Stomach (tissue), 9 donors: ENCODE measurements around the gene R3HDM2. TPM values are rescaled to one million over a fixed set of nuclear protein-coding genes. Genes with fewer than 3 reads are reported as not detected.
"Not testable (repeated sequence)": the region's sequence is repeated elsewhere in the genome, so short reads cannot be mapped to it uniquely, and the experiment has no call there.

Source experiments
- DNase-seq, 2 donors: peaks; one replicate each; pipeline versions ENCODE4 v3.0.0 to v3.0.0-alpha.2; 2013 to 2019
- H3K27ac ChIP-seq, 5 donors: fragments of 200-600 bp in 4 of 5; sonication (generic) in 4 of 5; one replicate each; pipeline ENCODE4 v1.5.1; 2013 to 2019; ENCODE audit warnings: mild to moderate bottlenecking in 1 of 5, moderate library complexity in 1 of 5
- H3K27me3 ChIP-seq, 3 donors: fragments of 200-600 bp; sonication (generic); one replicate each; pipeline ENCODE4 v1.5.1; 2017 to 2019; ENCODE audit warnings: mixed run types in 1 of 3
- H3K36me3 ChIP-seq, 4 donors: fragments of 200-600 bp; sonication (generic); 1 replicate in 3 of 4; 2 replicates in 1 of 4; pipeline ENCODE4 v1.5.1; 2016 to 2019
- H3K4me1 ChIP-seq, 4 donors: fragments of 200-600 bp; sonication (generic); one replicate each; pipeline ENCODE4 v1.5.1; 2016 to 2019
- H3K4me3 ChIP-seq, 4 donors: fragments of 200-600 bp; sonication (generic) in 3 of 4; one replicate each; pipeline ENCODE4 v1.5.1; 2016 to 2019; ENCODE audit warnings: mild to moderate bottlenecking in 1 of 4
- H3K9me3 ChIP-seq, 4 donors: fragments of 200-600 bp; sonication (generic); one replicate each; pipeline ENCODE4 v1.5.1; 2016 to 2019
- EP300 ChIP-seq: sonication (generic); formaldehyde crosslinking; IDR thresholded peaks from one replicate; pipeline ENCODE4 v1.6.1; 2017; ENCODE audit warnings: antibody characterized with exemption
- POLR2A ChIP-seq, 4 donors: fragments of 450-650 bp; IDR thresholded peaks; one replicate each; pipeline ENCODE4 v1.6.1; 2016; ENCODE audit warnings: antibody characterized with exemption in 4 of 4, control low read depth in 2 of 4, mild to moderate bottlenecking in 1 of 4, moderate library complexity in 1 of 4
- POLR2AphosphoS5 ChIP-seq, 3 donors: sonication (generic); formaldehyde crosslinking; IDR thresholded peaks; one replicate each; pipeline ENCODE4 v1.6.1; 2016; ENCODE audit warnings: antibody characterized with exemption in 3 of 3
- WGBS, 5 donors: extraction: QIAGEN DNeasy Blood & Tissue Kit in 3 of 5; methylation state at CpG; one replicate each; pipeline versions ENCODE4 v1.1.5 to v1.1.7; 2013 to 2018; 5-methylcytosine and 5-hydroxymethylcytosine counted together
- intact Hi-C: fragments of 100-400 bp; cut with DNase I; formaldehyde crosslinking; loops from one replicate; pipeline ENCODE4 v1.15.1; 2023; ENCODE audit warnings: low total_unique reads
- polyA plus RNA-seq, 3 donors: library from polyadenylated mRNA; stranded (reverse); fragments of 200-250 nt; gene quantifications; one replicate each; pipeline ENCODE4 v1.2.3, GENCODE V29; 2013
- total RNA-seq, 5 donors: library from RNA; depleted of rRNA; stranded (reverse); fragments of >200 nt; gene quantifications; one replicate each; pipeline versions ENCODE4 v1.1.0 to v1.2.3, GENCODE V29; 2014 to 2016
- TF ChIP-seq, protein P1 (sequence below), 7 experiments: fragments of 450-650 bp in 4 of 7; fragments of 200-600 bp in 3 of 7; sonication (generic) in 3 of 7; IDR thresholded peaks; one replicate each; pipeline ENCODE4 v1.5.1; 2016 to 2019; ENCODE audit warnings: antibody characterized with exemption in 7 of 7, control low read depth in 2 of 7, mild to moderate bottlenecking in 1 of 7
- donor health status: healthy with polysubstance abuse.
- donor health status: Bipolar disorder and iron deficiency.
- donor health status: healthy.

R3HDM2 gene
- total and polyA plus RNA-seq, 8 donors = 12.4 to 64.3 (median 24.5) TPM

DNA sequence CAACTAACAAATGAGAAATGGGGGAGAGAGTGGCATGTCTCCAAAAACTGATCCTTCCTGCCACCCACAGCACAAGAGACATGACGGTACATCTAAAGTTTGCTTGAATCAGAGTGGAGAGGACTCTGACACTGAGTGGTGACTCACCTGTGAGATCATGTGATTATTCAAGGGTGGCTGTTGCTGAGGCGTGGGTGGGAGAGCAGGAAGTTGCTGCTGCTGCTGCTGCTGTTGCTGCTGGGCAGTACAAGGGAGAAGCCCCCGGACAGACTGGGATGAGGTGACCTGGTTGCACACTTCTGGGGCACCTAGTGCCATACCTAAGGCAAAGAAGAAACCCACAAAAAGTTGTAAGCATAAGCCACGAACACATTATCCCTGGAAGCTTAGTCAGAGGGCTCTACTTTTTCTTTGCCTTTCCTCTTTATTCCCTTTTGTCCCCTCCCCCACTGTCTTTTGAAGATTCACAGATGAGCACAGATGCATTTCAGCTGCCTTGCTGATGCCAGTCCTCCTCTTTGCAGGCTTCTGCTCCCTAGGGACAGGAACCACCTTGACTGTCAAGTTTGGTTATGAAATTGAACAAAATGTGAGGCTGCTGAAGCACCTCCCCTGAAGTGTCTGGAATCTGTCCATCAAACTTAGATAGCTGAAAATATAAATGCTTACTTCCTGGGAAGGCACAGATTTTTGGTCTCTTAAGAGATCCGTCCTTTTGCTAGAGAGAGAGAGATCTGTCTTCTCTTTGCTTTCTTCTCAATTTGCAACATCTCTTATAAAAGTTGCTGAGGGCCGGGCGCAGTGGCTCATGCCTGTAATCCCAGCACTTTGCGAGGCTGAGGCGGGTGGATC, 150.4 kb downstream of the R3HDM2 start:
- no peaks in the 10 kb centered on the region for H3K9me3 ChIP-seq
- TF ChIP-seq POLR2A (IDR thresholded peaks at IDR 0.05) = no peak
- TF ChIP-seq POLR2AphosphoS5 (IDR thresholded peaks at IDR 0.05) = peak in 1 of 3 donors; percentile 77
- TF ChIP-seq, protein P1, sequence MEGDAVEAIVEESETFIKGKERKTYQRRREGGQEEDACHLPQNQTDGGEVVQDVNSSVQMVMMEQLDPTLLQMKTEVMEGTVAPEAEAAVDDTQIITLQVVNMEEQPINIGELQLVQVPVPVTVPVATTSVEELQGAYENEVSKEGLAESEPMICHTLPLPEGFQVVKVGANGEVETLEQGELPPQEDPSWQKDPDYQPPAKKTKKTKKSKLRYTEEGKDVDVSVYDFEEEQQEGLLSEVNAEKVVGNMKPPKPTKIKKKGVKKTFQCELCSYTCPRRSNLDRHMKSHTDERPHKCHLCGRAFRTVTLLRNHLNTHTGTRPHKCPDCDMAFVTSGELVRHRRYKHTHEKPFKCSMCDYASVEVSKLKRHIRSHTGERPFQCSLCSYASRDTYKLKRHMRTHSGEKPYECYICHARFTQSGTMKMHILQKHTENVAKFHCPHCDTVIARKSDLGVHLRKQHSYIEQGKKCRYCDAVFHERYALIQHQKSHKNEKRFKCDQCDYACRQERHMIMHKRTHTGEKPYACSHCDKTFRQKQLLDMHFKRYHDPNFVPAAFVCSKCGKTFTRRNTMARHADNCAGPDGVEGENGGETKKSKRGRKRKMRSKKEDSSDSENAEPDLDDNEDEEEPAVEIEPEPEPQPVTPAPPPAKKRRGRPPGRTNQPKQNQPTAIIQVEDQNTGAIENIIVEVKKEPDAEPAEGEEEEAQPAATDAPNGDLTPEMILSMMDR (IDR thresholded peaks at IDR 0.05) = no peak
- TF ChIP-seq EP300 = no peak
- peak overlapping the region in 3 of 5 donors; percentile 39 to 66 (median 40) for H3K27ac ChIP-seq
- peaks cover 0 to 15% (median 6%) of the 10 kb centered on the region in 4 donors for H3K4me1 ChIP-seq
- intact Hi-C loops = no loop called here
- 56 to 73% (median 69%) methylated on average over 9 of the region's 9 CpGs for WGBS, 5 donors
- no peaks in the 10 kb centered on the region for H3K27me3 ChIP-seq
- DNase-seq = peak; percentile 39 to 77
- H3K36me3 ChIP-seq = peaks cover 47 to 99% (median 91%) of the 10 kb centered on the region in 4 donors
- H3K4me3 ChIP-seq = no peak overlapping the region

DNA sequence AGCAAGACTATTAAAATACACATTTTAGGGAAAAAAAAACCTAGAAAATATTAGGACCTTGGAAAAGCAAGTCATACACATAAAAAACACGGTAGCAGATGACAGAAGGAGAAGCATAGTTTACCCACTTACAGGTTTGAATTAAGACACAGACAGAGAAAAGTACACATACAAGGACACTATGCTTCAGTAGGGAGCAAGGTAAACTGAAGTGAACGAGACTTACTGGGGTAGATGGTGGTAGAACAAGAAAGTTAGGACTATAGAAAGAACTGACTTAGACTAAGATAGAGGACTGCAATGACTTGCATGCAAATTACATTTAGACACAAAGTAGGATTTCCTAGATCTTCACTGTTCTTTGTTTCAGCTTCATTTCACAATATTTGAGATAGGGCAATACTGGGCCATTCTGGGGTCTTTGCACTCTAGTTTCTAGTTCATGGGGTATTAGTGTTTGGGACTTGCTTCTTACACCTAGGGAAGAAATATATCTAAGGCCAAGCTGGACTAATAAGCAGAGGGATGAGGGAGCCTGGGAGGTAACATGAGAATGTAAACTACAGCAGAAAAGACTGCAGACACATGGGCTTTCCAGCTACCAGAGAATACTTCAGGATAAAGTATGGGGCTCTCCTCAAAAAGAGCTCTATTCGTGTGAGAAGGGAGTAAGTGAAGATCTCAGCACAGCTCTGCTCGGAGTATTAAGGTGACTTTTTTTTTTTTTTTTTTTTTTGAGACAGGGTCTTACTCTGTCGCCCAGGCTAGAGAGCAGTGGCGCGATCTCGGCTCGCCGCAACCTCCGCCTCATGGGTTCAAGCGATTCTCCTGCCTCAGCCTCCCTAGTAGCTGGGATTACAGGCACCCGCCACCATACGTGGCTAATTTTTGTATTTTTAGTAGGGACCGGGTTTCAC, 152.1 kb downstream of the R3HDM2 start:
- H3K27me3 ChIP-seq = no peaks in the 10 kb centered on the region
- peaks cover 46 to 98% (median 93%) of the 10 kb centered on the region in 4 donors for H3K36me3 ChIP-seq
- H3K27ac ChIP-seq = no peak overlapping the region
- H3K4me1 ChIP-seq = peaks cover 0 to 15% (median 6%) of the 10 kb centered on the region in 4 donors
- 87 to 94% (median 91%) methylated on average over 15 of the region's 15 CpGs for WGBS, 5 donors
- TF ChIP-seq POLR2AphosphoS5 (IDR thresholded peaks at IDR 0.05) = no peak
- no peak for DNase-seq
- H3K9me3 ChIP-seq = no peaks in the 10 kb centered on the region
- intact Hi-C loops = no loop called here
- H3K4me3 ChIP-seq = no peak overlapping the region

DNA sequence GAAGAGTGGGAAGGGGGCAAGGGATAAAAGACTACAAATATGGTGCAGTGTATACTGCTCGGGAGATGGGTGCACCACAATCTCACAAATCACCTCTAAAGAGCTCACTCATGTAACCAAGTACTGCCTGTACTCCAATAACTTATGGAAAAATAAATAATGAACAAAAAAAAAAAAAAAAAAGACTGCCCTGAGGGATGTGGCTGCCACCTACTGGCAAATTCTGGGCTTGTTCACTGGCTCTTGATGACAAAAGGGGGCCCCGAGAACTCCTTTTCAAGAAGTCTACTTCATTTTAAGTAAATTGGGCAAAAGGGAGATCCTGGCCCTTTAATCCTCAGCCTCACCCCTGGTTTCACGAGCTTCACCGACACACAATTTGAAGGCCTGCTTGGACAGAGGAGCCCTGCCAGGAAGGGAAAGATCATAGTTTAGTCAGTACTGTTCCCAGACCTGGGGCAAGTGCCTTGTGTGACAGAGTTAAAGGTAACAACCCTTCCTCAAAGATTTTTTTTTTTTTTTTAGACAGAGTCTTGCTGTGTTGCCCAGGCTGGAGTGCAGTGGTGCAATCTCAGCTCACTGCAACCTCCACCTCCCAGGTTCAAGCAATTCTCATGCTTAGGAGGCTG, 153.8 kb downstream of the R3HDM2 start:
- H3K27me3 ChIP-seq = no peaks in the 10 kb centered on the region
- peaks cover 40 to 98% (median 93%) of the 10 kb centered on the region in 4 donors for H3K36me3 ChIP-seq
- no peaks in the 10 kb centered on the region for H3K9me3 ChIP-seq
- 39 to 56% (median 49%) methylated on average over 4 of the region's 4 CpGs for WGBS, 5 donors
- TF ChIP-seq EP300 = no peak
- no peak for TF ChIP-seq POLR2AphosphoS5 (IDR thresholded peaks at IDR 0.05)
- TF ChIP-seq, protein P1 (IDR thresholded peaks at IDR 0.05) = peak in 4 of 7 experiments; percentile 7 to 42 (median 28)
- no peak for TF ChIP-seq POLR2A (IDR thresholded peaks at IDR 0.05)
- intact Hi-C loops = no loop called here
- peaks cover 0 to 15% (median 6%) of the 10 kb centered on the region in 4 donors for H3K4me1 ChIP-seq
- H3K27ac ChIP-seq = no peak overlapping the region
- no peak overlapping the region for H3K4me3 ChIP-seq
- peak; percentile 47 to 57 for DNase-seq

- Histone ChIP-seq H3K4me1 (peaks cover 0 to 15% (median 6%) of the 10 kb centered on the region in 4 donors), H3K36me3 (peaks cover 37 to 98% (median 93%) of the 10 kb centered on the region in 4 donors)
- intact Hi-C loops, H3K4me3 ChIP-seq, H3K27ac ChIP-seq, H3K27me3 ChIP-seq, DNase-seq, H3K9me3 ChIP-seq: not testable (repeated sequence)
- WGBS, 5 donors = 89 to 97% (median 93%) methylated on average over 6 of the region's 6 CpGs
Measured at GRCh38 chr12:57276233-57276632, 154.6 kb downstream of the R3HDM2 start.

DNA sequence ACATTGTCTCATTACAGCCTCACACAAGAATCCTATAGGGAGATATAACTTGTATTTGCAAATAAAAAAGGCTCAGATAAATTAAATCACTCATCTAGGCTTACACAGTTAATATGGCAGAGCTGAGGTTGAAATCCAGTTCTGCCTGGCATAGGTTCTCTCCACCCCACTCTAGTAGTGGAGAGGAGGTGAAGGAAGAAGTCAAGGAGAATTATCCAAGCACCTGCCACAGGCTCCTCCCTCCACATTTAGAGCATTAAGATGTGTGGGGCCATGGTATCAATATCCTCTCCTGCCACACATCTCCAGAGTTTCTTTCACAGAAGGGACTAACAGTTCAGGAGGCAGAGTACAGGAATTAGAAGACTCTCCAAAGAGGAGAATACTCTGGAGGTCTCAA, 157.3 kb downstream of the R3HDM2 start:
- DNase-seq = no peak
- Histone ChIP-seq H3K4me3 (no peak overlapping the region), H3K4me1 (no peaks in the 10 kb centered on the region), H3K9me3 (no peaks in the 10 kb centered on the region), H3K36me3 (peaks cover 38 to 98% (median 93%) of the 10 kb centered on the region in 4 donors), H3K27me3 (no peaks in the 10 kb centered on the region), H3K27ac (no peak overlapping the region)
- no peak for TF ChIP-seq POLR2AphosphoS5 (IDR thresholded peaks at IDR 0.05)
- no peak for TF ChIP-seq POLR2A (IDR thresholded peaks at IDR 0.05)
- TF ChIP-seq, protein P1 (IDR thresholded peaks at IDR 0.05) = no peak
- no peak for TF ChIP-seq EP300
- intact Hi-C loops = no loop called here
